GM12878 (cell line): ENCODE measurements around the gene IL16. TPM values are rescaled to one million over a fixed set of nuclear protein-coding genes. Genes with fewer than 3 reads are reported as not detected.

Experiments used
- ATAC-seq: fragments of 200-7000 bp; cut with Tn5 transposase; 3 replicates; pipeline ENCODE4 v1.9.1; 2020; ENCODE audit warnings: mild to moderate bottlenecking, moderate library complexity
- BruUV-seq: library from RNA; stranded (reverse); fragments of 400-500 nt; replicated peaks from 2 replicates; lab custom pipeline; 2021; lab: Mats Ljungman, UMichigan
- CTCF ChIA-PET: fragments of 300-600 bp; sonication (Branson Sonifier 250); formaldehyde crosslinking; extraction: SDS; loops from one replicate; lab custom pipeline; 2021; ENCODE audit warnings: inconsistent platforms; lab: Yijun Ruan, JAX
- POLR2A ChIA-PET: fragments of 350-600 bp; formaldehyde crosslinking; extraction: SDS; loops from one replicate; lab custom pipeline; 2021; ENCODE audit warnings: inconsistent platforms; lab: Charles Lee
- RAD21 ChIA-PET: fragments of 300-600 bp; sonication (Branson Sonifier 250); formaldehyde crosslinking; loops from one replicate; lab custom pipeline; 2023; ENCODE audit warnings: antibody characterized with exemption; ENCODE audit not compliant: unreplicated experiment; lab: Charles Lee
- SMC1A ChIA-PET: fragments of 300-600 bp; sonication (Branson Sonifier 250); formaldehyde crosslinking; loops from one replicate; lab custom pipeline; 2023; ENCODE audit not compliant: unreplicated experiment, uncharacterized antibody; lab: Charles Lee
- DNase-seq: peaks from one replicate; pipeline ENCODE4 v3.0.0-alpha.2; 2011; ENCODE audit warnings: low read depth, low spot score
- FAIRE-seq: peaks from 3 replicates; lab custom pipeline; 2011; peaks lifted over from hg19 to GRCh38; lab: Jason Lieb, UNC
- H2AFZ ChIP-seq: 2 replicates; pipeline ENCODE4 v1.6.0; 2011; ENCODE audit warnings: low read depth, low read length, control low read depth; ENCODE audit not compliant: control insufficient read depth
- H3K27ac ChIP-seq: 2 replicates; pipeline ENCODE4 v1.5.1; 2011; ENCODE audit warnings: control low read depth; ENCODE audit not compliant: control insufficient read depth, insufficient read depth
- H3K27me3 ChIP-seq, 2 experiments: replicated peaks in 1 of 2; 2 replicates each; pipeline versions ENCODE4 v1.6.0 to v1.6.1; 2011; ENCODE audit warnings: low read length in 1 of 2; ENCODE audit not compliant: control insufficient read depth in 2 of 2, insufficient read depth in 2 of 2
- H3K36me3 ChIP-seq, 2 experiments: 2 replicates each; pipeline ENCODE4 v1.5.1; 2011; ENCODE audit warnings: low read length in 1 of 2; ENCODE audit not compliant: control insufficient read depth in 2 of 2, insufficient read depth in 2 of 2
- H3K4me1 ChIP-seq: 2 replicates; pipeline ENCODE4 v1.6.1; 2011; ENCODE audit warnings: mild to moderate bottlenecking, low read length, moderate library complexity, mixed read lengths; ENCODE audit not compliant: control insufficient read depth, insufficient read depth
- H3K4me2 ChIP-seq: 2 replicates; pipeline ENCODE4 v1.6.0; 2011; ENCODE audit warnings: control low read depth; ENCODE audit not compliant: control insufficient read depth, insufficient read depth
- H3K4me3 ChIP-seq: fragments of 200-600 bp; sonication (generic); 2 replicates; pipeline ENCODE4 v1.5.1; 2016
- H3K79me2 ChIP-seq: 2 replicates; pipeline ENCODE4 v1.6.0; 2011; ENCODE audit warnings: low read length; ENCODE audit not compliant: control insufficient read depth, insufficient read depth
- H3K9ac ChIP-seq: 2 replicates; pipeline ENCODE4 v1.8.0; 2011; ENCODE audit warnings: low read length, control low read depth, mixed read lengths; ENCODE audit not compliant: control insufficient read depth, insufficient read depth
- H3K9me3 ChIP-seq: replicated peaks from 3 replicates; pipeline ENCODE4 v1.5.1; 2011; ENCODE audit warnings: mild to moderate bottlenecking, low read length; ENCODE audit not compliant: control insufficient read depth, insufficient read depth
- H4K20me1 ChIP-seq: 2 replicates; pipeline ENCODE4 v1.6.0; 2011; ENCODE audit not compliant: control insufficient read depth, insufficient read depth
- ATF7 ChIP-seq: fragments of 450-650 bp; IDR thresholded peaks from 2 replicates; pipeline ENCODE4 v1.6.1; 2016; ENCODE audit warnings: low read depth, mild to moderate bottlenecking
- BACH1 ChIP-seq: fragments of 450-650 bp; IDR thresholded peaks from 2 replicates; pipeline ENCODE4 v1.6.1; 2017; ENCODE audit warnings: mild to moderate bottlenecking, borderline replicate concordance
- FOXM1 ChIP-seq: IDR thresholded peaks from 2 replicates; pipeline ENCODE4 v1.6.1; 2012; ENCODE audit warnings: low read depth, mild to moderate bottlenecking, inconsistent platforms, low read length, moderate library complexity
- MEF2A ChIP-seq: IDR thresholded peaks from 2 replicates; pipeline ENCODE4 v1.6.1; 2011; ENCODE audit warnings: low read depth, mild to moderate bottlenecking, low read length, moderate library complexity; ENCODE audit not compliant: insufficient read depth
- MEF2B ChIP-seq: fragments of 450-650 bp; IDR thresholded peaks from 2 replicates; pipeline ENCODE4 v1.6.1; 2018; ENCODE audit warnings: mild to moderate bottlenecking, moderate library complexity; ENCODE audit not compliant: partially characterized antibody, poor library complexity, severe bottlenecking
- MYC ChIP-seq: IDR thresholded peaks from 2 replicates; pipeline ENCODE4 v1.6.1; 2011; ENCODE audit warnings: mild to moderate bottlenecking, low read length, moderate library complexity, inconsistent platforms; ENCODE audit not compliant: insufficient read depth, insufficient replicate concordance, insufficient read length, severe bottlenecking
- NR2C1 ChIP-seq: fragments of 450-650 bp; IDR thresholded peaks from 2 replicates; pipeline ENCODE4 v1.6.1; 2017; ENCODE audit warnings: antibody characterized with exemption, mild to moderate bottlenecking, moderate library complexity
- RCOR1 ChIP-seq: conservative IDR thresholded peaks from 2 replicates; pipeline ENCODE4 v1.6.1; 2012; ENCODE audit warnings: low read depth, low read length, improper control_type of control experiment
- SMARCA5 ChIP-seq: fragments of 450-650 bp; IDR thresholded peaks from 2 replicates; pipeline ENCODE4 v1.6.1; 2017; ENCODE audit warnings: mild to moderate bottlenecking
- SUPT20H ChIP-seq: IDR thresholded peaks from 2 replicates; pipeline ENCODE4 v1.6.1; 2011; ENCODE audit warnings: low read depth, mild to moderate bottlenecking, low read length, moderate library complexity, borderline replicate concordance; ENCODE audit not compliant: control insufficient read depth
- WRNIP1 ChIP-seq: IDR thresholded peaks from 2 replicates; pipeline ENCODE4 v1.6.1; 2011; ENCODE audit warnings: low read depth, low read length, improper control_type of control experiment, borderline replicate concordance
- ZZZ3 ChIP-seq: IDR thresholded peaks from 2 replicates; pipeline ENCODE4 v1.6.1; 2011; ENCODE audit warnings: low read depth; ENCODE audit not compliant: control insufficient read depth, insufficient read length
- WGBS: methylation state at CpG from one replicate; pipeline ENCODE4 v1.1.6; 2016; ENCODE audit warnings: low lambda C conversion rate; ENCODE audit not compliant: insufficient replicate concordance, insufficient coverage; ENCODE audit errors: missing lambda C conversion rate; 5-methylcytosine and 5-hydroxymethylcytosine counted together
- in situ Hi-C: fragments of 300-500 bp; cut with MboI; formaldehyde crosslinking; loops from 9 replicates; pipeline ENCODE4 v1.14.3; 2018; ENCODE audit warnings: mixed read lengths
- intact Hi-C: fragments of 100-400 bp; cut with micrococcal nuclease; formaldehyde crosslinking; loops from one replicate; pipeline ENCODE4 v1.14.2; 2022; ENCODE audit not compliant: unreplicated experiment
- polyA plus RNA-seq, 11 experiments: library from polyadenylated mRNA; depleted of rRNA in 4 of 11; unstranded in 6 of 11; stranded (reverse) in 5 of 11; fragments of >200 nt; fragmentation: Nextera tagmentation in 4 of 11; fragmentation: Illumina TruSeq in 1 of 11; extraction: Ambion mirVana in 4 of 11; extraction: Trizol in 1 of 11; gene quantifications; 1 replicate in 1 of 11; 2 replicates in 10 of 11; pipeline versions ENCODE4 v1.2.1 to v1.2.3, GENCODE V29; 2011 to 2016; ENCODE audit warnings: inconsistent platforms in 2 of 11, missing spikeins in 2 of 11, low read depth in 1 of 11
- total RNA-seq, 4 experiments: library from RNA; depleted of rRNA in 3 of 4; stranded (reverse); fragments of >200 nt in 3 of 4; fragmentation: Illumina TruSeq in 1 of 4; extraction: Trizol in 1 of 4; gene quantifications; 2 replicates each; pipeline versions ENCODE4 v1.2.1 to v1.2.3, GENCODE V29; 2013 to 2021
- TF ChIP-seq, protein P1 (sequence below): fragments of 450-650 bp; IDR thresholded peaks from 2 replicates; pipeline ENCODE4 v1.6.1; 2017; ENCODE audit warnings: borderline replicate concordance
- TF ChIP-seq, protein P2 (sequence below): fragments of 450-650 bp; formaldehyde crosslinking; IDR thresholded peaks from 2 replicates; pipeline ENCODE4 v1.4.0; 2020; ENCODE audit warnings: mild to moderate bottlenecking, moderate library complexity
- TF ChIP-seq, protein P3 (sequence below): IDR thresholded peaks from 2 replicates; pipeline ENCODE4 v1.6.1; 2012; ENCODE audit warnings: mild to moderate bottlenecking, low read depth, low read length

IL16 gene
- total and polyA plus RNA-seq, 10 of the 15 experiments (the other 5 are each of a cell fraction or from before 2014, with no cell fraction given) = 21.7 to 206 (median 44.5) TPM

DNA sequence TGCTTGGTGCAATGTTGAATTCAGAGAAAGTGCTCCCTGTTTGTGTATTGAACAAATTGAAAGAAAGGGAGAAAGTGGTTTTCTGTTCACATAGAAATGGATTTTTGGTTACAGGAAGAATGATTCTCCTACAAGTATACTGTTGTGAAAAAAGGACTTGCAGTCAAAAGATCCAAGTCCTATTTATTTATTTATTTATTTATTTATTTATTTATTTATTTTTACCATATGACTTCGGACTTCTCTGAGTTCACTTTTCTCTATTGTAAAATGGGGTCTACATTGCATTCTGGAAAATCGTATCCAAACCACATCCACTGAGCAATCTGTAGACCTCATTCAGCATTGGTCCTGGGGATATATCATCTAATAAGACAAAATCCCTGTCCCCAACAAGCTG, 81.2 kb downstream of the IL16 start:
- in situ Hi-C loops = loop anchor here (25.0 kb wide), 2 partner anchors 1266 to 1934 kb away; partner anchors contain the start of gene HDGFL3
- H3K27me3 ChIP-seq = no peaks in the 10 kb centered on the region
- CTCF ChIA-PET = interaction anchor here (1.2 to 11.0 kb wide), 5 partner anchors 12 to 170 kb away, joined by 3 to 242 read pairs (median 6); no protein-coding TSS in a partner anchor
- no peak overlapping the region for H3K4me3 ChIP-seq
- no peak overlapping the region for H3K4me2 ChIP-seq
- RAD21 ChIA-PET = interaction anchor here (0.7 to 7.4 kb wide), 4 partner anchors 13 to 58 kb away, joined by 3 to 137 read pairs (median 4); no protein-coding TSS in a partner anchor
- H3K27ac ChIP-seq = no peak overlapping the region
- ATAC-seq (no peak), DNase-seq (no peak), FAIRE-seq (no peak)
- H3K9ac ChIP-seq = no peak overlapping the region
- POLR2A ChIA-PET = interaction anchor here (1.5 kb wide), 1 partner anchor 14 kb away, joined by 4 read pairs; no protein-coding TSS in a partner anchor
- H4K20me1 ChIP-seq = no peaks in the 10 kb centered on the region
- 91% methylated on average over 2 of the region's 2 CpGs for WGBS
- SMC1A ChIA-PET = interaction anchor here (0.9 to 1.8 kb wide), 9 partner anchors 9 to 123 kb away, joined by 3 to 4 read pairs (median 3); no protein-coding TSS in a partner anchor
- H3K4me1 ChIP-seq = 0 out of 2 replicates have a peak, but pooled peaks cover 3% of the 10 kb centered on the region
- H3K9me3 ChIP-seq = peaks cover 5% of the 10 kb centered on the region
- no peak overlapping the region for H2AFZ ChIP-seq
- no TSS peak for BruUV-seq
- intact Hi-C loops = loop anchor here (10.0 kb wide), 1 partner anchor 197 kb away; no protein-coding TSS in a partner anchor
- no peaks in the 10 kb centered on the region for H3K79me2 ChIP-seq
- H3K36me3 ChIP-seq = no peaks in the 10 kb centered on the region
- no peak for TF ChIP-seq ZZZ3
- no peak for TF ChIP-seq MEF2B
- TF ChIP-seq BACH1 = no peak
- TF ChIP-seq ATF7 = no peak
- TF ChIP-seq RCOR1 = no peak
- TF ChIP-seq FOXM1 = no peak
- no peak for TF ChIP-seq NR2C1
- TF ChIP-seq, protein P1, sequence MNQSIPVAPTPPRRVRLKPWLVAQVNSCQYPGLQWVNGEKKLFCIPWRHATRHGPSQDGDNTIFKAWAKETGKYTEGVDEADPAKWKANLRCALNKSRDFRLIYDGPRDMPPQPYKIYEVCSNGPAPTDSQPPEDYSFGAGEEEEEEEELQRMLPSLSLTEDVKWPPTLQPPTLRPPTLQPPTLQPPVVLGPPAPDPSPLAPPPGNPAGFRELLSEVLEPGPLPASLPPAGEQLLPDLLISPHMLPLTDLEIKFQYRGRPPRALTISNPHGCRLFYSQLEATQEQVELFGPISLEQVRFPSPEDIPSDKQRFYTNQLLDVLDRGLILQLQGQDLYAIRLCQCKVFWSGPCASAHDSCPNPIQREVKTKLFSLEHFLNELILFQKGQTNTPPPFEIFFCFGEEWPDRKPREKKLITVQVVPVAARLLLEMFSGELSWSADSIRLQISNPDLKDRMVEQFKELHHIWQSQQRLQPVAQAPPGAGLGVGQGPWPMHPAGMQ = no peak
- no peak for TF ChIP-seq SMARCA5
- no peak for TF ChIP-seq SUPT20H
- TF ChIP-seq, protein P2, sequence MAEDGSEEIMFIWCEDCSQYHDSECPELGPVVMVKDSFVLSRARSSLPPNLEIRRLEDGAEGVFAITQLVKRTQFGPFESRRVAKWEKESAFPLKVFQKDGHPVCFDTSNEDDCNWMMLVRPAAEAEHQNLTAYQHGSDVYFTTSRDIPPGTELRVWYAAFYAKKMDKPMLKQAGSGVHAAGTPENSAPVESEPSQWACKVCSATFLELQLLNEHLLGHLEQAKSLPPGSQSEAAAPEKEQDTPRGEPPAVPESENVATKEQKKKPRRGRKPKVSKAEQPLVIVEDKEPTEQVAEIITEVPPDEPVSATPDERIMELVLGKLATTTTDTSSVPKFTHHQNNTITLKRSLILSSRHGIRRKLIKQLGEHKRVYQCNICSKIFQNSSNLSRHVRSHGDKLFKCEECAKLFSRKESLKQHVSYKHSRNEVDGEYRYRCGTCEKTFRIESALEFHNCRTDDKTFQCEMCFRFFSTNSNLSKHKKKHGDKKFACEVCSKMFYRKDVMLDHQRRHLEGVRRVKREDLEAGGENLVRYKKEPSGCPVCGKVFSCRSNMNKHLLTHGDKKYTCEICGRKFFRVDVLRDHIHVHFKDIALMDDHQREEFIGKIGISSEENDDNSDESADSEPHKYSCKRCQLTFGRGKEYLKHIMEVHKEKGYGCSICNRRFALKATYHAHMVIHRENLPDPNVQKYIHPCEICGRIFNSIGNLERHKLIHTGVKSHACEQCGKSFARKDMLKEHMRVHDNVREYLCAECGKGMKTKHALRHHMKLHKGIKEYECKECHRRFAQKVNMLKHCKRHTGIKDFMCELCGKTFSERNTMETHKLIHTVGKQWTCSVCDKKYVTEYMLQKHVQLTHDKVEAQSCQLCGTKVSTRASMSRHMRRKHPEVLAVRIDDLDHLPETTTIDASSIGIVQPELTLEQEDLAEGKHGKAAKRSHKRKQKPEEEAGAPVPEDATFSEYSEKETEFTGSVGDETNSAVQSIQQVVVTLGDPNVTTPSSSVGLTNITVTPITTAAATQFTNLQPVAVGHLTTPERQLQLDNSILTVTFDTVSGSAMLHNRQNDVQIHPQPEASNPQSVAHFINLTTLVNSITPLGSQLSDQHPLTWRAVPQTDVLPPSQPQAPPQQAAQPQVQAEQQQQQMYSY = no peak
- no peak for TF ChIP-seq MYC
- TF ChIP-seq WRNIP1 = no peak
- TF ChIP-seq, protein P3, sequence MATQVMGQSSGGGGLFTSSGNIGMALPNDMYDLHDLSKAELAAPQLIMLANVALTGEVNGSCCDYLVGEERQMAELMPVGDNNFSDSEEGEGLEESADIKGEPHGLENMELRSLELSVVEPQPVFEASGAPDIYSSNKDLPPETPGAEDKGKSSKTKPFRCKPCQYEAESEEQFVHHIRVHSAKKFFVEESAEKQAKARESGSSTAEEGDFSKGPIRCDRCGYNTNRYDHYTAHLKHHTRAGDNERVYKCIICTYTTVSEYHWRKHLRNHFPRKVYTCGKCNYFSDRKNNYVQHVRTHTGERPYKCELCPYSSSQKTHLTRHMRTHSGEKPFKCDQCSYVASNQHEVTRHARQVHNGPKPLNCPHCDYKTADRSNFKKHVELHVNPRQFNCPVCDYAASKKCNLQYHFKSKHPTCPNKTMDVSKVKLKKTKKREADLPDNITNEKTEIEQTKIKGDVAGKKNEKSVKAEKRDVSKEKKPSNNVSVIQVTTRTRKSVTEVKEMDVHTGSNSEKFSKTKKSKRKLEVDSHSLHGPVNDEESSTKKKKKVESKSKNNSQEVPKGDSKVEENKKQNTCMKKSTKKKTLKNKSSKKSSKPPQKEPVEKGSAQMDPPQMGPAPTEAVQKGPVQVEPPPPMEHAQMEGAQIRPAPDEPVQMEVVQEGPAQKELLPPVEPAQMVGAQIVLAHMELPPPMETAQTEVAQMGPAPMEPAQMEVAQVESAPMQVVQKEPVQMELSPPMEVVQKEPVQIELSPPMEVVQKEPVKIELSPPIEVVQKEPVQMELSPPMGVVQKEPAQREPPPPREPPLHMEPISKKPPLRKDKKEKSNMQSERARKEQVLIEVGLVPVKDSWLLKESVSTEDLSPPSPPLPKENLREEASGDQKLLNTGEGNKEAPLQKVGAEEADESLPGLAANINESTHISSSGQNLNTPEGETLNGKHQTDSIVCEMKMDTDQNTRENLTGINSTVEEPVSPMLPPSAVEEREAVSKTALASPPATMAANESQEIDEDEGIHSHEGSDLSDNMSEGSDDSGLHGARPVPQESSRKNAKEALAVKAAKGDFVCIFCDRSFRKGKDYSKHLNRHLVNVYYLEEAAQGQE = no peak
- no peak for TF ChIP-seq MEF2A
